ENCODE measurements around the gene ASCL5.

- no peak for TF ChIP-seq CTCF (IDR thresholded peaks at IDR 0.05; ENCODE audit: low read length)
- no peak for TF ChIP-seq EZH2phosphoT487 (IDR thresholded peaks at IDR 0.05; ENCODE audit: low read length)
- TF ChIP-seq EZH2 (optimal IDR thresholded peaks at IDR 0.05; ENCODE audit: low read depth, low read length): no peak
Observed at GRCh38 chr1:201156819-201157218, 29.8 kb upstream of the ASCL5 start.
